ENCODE results near the gene DSG1. TPM values are rescaled to one million over a fixed set of nuclear protein-coding genes. Genes with fewer than 3 reads are reported as not detected.

The DSG1 gene
- total RNA-seq (not detected), polyA plus RNA-seq (under 1 TPM in 1 of 2 donors, not detected in 1; 0.05 TPM)

GRCh38 chr18:31317860-31318259 lies at the start of gene DSG1:
TSS of gene DSG1 (plus strand) at chr18:31318160. CDS start at chr18:31318301, 141 bp downstream.
- intact Hi-C loops (cut with DNase I) = no loop called here

DNA sequence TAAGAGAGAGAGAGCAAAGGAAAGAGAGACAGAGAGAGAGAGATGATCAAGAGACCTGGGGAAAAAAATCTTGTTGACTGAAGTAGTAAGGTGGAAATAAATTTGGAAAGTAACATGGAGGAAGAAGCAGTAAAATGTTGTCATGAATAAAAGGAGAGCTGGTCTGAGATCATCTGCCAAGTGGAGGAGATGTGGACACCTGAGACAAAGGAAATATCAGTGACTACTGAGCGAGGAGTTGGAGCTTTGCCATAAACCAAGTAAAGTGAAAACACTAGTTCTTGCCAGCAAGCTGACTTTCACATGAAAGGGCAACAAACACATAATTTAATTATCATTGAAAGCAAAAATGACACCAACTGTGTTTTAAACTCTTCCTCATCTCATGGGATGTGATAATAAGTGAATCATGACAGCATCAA lies 49.0 kb upstream of the DSG1 start:
- 4 to 13% methylated on average over 1 of the region's 1 CpG for WGBS, 2 donors

More at GRCh38 chr18:31317860-31318259, at the start of gene DSG1:
- no peak within 1 kb of the TSS for H3K4me3 ChIP-seq
- no peaks in the 10 kb centered on the region for H3K9me3 ChIP-seq
- no peaks in the 10 kb centered on the region for H3K27me3 ChIP-seq
- no peak within 1 kb of the TSS for H3K27ac ChIP-seq
- FAIRE-seq = no peak
- no peaks in the 10 kb centered on the region for H3K4me1 ChIP-seq
- TF ChIP-seq, protein P1, sequence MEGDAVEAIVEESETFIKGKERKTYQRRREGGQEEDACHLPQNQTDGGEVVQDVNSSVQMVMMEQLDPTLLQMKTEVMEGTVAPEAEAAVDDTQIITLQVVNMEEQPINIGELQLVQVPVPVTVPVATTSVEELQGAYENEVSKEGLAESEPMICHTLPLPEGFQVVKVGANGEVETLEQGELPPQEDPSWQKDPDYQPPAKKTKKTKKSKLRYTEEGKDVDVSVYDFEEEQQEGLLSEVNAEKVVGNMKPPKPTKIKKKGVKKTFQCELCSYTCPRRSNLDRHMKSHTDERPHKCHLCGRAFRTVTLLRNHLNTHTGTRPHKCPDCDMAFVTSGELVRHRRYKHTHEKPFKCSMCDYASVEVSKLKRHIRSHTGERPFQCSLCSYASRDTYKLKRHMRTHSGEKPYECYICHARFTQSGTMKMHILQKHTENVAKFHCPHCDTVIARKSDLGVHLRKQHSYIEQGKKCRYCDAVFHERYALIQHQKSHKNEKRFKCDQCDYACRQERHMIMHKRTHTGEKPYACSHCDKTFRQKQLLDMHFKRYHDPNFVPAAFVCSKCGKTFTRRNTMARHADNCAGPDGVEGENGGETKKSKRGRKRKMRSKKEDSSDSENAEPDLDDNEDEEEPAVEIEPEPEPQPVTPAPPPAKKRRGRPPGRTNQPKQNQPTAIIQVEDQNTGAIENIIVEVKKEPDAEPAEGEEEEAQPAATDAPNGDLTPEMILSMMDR (IDR thresholded peaks at IDR 0.05) = no peak
- no peak for DNase-seq
- ATAC-seq = no peak
- WGBS, 2 donors = 91 to 94% methylated on average over 3 of the region's 3 CpGs
- no peaks in the 10 kb centered on the region for H3K36me3 ChIP-seq

DNA sequence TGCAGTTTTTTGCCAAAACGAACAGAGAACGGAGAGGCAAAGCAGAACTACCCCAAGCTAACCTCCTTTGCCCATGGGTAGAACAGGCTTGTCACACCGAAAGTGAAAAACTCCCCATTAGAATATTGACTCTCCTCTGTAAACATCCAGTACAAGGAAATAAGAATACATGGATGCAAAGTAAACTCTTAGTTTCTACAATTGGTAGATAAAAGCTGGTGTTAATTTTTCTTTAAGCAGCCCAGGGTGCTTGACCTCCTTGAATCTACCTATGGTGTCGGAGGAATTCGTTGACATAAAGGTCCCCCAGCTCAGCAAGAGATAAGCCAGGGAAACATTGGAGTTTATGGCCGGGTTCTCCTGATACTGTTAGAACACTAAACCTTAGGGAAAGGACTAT lies 48.4 kb upstream of the DSG1 start:
- no peak for FAIRE-seq
- no peak for DNase-seq
- Histone ChIP-seq H3K4me1 (peaks cover 10 to 18% (median 10%) of the 10 kb centered on the region in 3 donors), H3K36me3 (no peaks in the 10 kb centered on the region), H3K4me3 (no peak overlapping the region), H3K27ac (peak overlapping the region in 2 of 4 donors; percentile 73 to 75), H3K9me3 (no peaks in the 10 kb centered on the region), H3K27me3 (no peaks in the 10 kb centered on the region)
- peak; percentile 58 to 87 (median 81) for ATAC-seq
- TF ChIP-seq, protein P1 (IDR thresholded peaks at IDR 0.05) = no peak
- intact Hi-C loops (cut with DNase I) = no loop called here
- WGBS, 2 donors = 15 to 16% methylated on average over 6 of the region's 6 CpGs

More for the DNA sequence above, 49.0 kb upstream of the DSG1 start:
- Histone ChIP-seq H3K4me3 (no peak overlapping the region), H3K36me3 (no peaks in the 10 kb centered on the region), H3K4me1 (peaks cover 6 to 15% (median 10%) of the 10 kb centered on the region in 3 donors), H3K9me3 (no peaks in the 10 kb centered on the region), H3K27ac (peak overlapping the region in 2 of 4 donors; percentile 73 to 75), H3K27me3 (no peaks in the 10 kb centered on the region)
- intact Hi-C loops (cut with DNase I) = no loop called here
- TF ChIP-seq, protein P1 (IDR thresholded peaks at IDR 0.05) = no peak
- peak in 1 of 6 donors; percentile 36 for DNase-seq
- ATAC-seq = peak; percentile 35 to 79 (median 73)
- no peak for FAIRE-seq

DNA sequence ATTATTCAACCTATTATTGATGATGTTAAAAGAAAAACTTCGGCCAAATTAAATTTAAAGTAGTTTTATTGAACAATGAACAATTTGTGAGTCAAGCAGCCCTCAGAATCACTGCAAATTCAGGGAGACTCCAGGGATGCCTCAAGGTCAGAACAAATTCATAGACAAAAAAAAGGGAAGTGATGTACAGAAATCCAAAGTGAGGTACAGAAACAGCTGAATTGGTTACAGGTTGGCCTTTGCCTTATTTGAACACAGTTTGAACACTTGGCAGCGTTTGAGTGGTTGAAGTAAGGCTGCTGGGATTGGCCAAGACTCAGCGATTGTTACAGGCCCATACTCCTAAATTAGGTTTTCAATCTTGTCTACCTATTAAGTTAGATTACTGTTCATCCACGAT lies 47.4 kb upstream of the DSG1 start:
- Histone ChIP-seq H3K4me3 (no peak overlapping the region), H3K36me3 (no peaks in the 10 kb centered on the region), H3K27ac (no peak overlapping the region), H3K27me3 (no peaks in the 10 kb centered on the region), H3K9me3 (no peaks in the 10 kb centered on the region), H3K4me1 (peaks cover 10 to 27% (median 15%) of the 10 kb centered on the region in 3 donors)
- TF ChIP-seq, protein P1 (IDR thresholded peaks at IDR 0.05) = no peak
- ATAC-seq (no peak), DNase-seq (no peak), FAIRE-seq (no peak)
- intact Hi-C loops (cut with DNase I) = no loop called here
- WGBS, 2 donors = 88 to 94% methylated on average over 4 of the region's 4 CpGs

- Histone ChIP-seq H3K9me3 (no peaks in the 10 kb centered on the region), H3K36me3 (no peaks in the 10 kb centered on the region), H3K4me1 (peaks cover 5 to 24% (median 19%) of the 10 kb centered on the region in 3 donors), H3K4me3 (no peak overlapping the region), H3K27ac (peak overlapping the region in 1 of 4 donors; percentile 48), H3K27me3 (no peaks in the 10 kb centered on the region)
- ATAC-seq (peak in 2 of 4 donors; percentile 47 to 69), DNase-seq (no peak), FAIRE-seq (no peak)
- TF ChIP-seq, protein P1 (IDR thresholded peaks at IDR 0.05) = no peak
- intact Hi-C loops (cut with DNase I) = no loop called here
- WGBS, 2 donors = 35 to 42% methylated on average over 5 of the region's 5 CpGs
These were observed 44.0 kb upstream of the DSG1 start for GRCh38 chr18:31273812-31274527.
